ENCODE data around the gene ZNF324. TPM values are rescaled to one million over a fixed set of nuclear protein-coding genes. Genes with fewer than 3 reads are reported as not detected.

ZNF324 gene
- total RNA-seq, 1 experiment from 2014 or later = 18.2 TPM

- CTCF ChIA-PET = interaction anchor here (0.5 to 3.5 kb wide), 8 partner anchors 12 to 156 kb away, joined by 3 to 28 read pairs (median 6); partner anchors contain the start of genes CHMP2A, TRIM28, ZNF446 and ZNF497
- no TSS peak for BruUV-seq (replicated peaks)
- Mint-ChIP-seq H3K27me3 (ENCODE audit: unreplicated experiment) (no peaks in the 10 kb centered on the region), H3K9me3 (ENCODE audit: low read depth, unreplicated experiment) (no peaks in the 10 kb centered on the region), H3K27ac (ENCODE audit: unreplicated experiment) (peak overlapping the region; percentile 75), H3K36me3 (ENCODE audit: insufficient read depth, unreplicated experiment) (peaks cover 70% of the 10 kb centered on the region), H3K4me1 (ENCODE audit: low read depth, unreplicated experiment) (peaks cover 41% of the 10 kb centered on the region), H3K4me3 (ENCODE audit: low read depth, unreplicated experiment) (peak overlapping the region; percentile 88)
- intact Hi-C loops (cut with micrococcal nuclease; ENCODE audit: unreplicated experiment) = no loop called here
- TF ChIP-seq CTCF (IDR thresholded peaks at IDR 0.05; ENCODE audit: unreplicated experiment) = no peak
- peak; percentile 23 for DNase-seq
These were observed 51.6 kb downstream of the ZNF324 start for GRCh38 chr19:58518256-58519086.

GRCh38 chr19:58519087-58519354 lies 52.1 kb downstream of the ZNF324 start:
- TF ChIP-seq CTCF (IDR thresholded peaks at IDR 0.05; ENCODE audit: unreplicated experiment) = no peak
- Mint-ChIP-seq H3K4me3 (ENCODE audit: low read depth, unreplicated experiment) (peak overlapping the region; percentile 88), H3K4me1 (ENCODE audit: low read depth, unreplicated experiment) (peaks cover 36% of the 10 kb centered on the region), H3K9me3 (ENCODE audit: low read depth, unreplicated experiment) (no peaks in the 10 kb centered on the region), H3K27me3 (ENCODE audit: unreplicated experiment) (no peaks in the 10 kb centered on the region), H3K36me3 (ENCODE audit: insufficient read depth, unreplicated experiment) (peaks cover 65% of the 10 kb centered on the region), H3K27ac (ENCODE audit: unreplicated experiment) (peak overlapping the region; percentile 75)
- no TSS peak for BruUV-seq (replicated peaks)
- CTCF ChIA-PET = interaction anchor here (1.0 to 3.5 kb wide), 6 partner anchors 25 to 156 kb away, joined by 3 to 28 read pairs (median 6); partner anchors contain the start of genes CHMP2A, TRIM28, ZNF446 and ZNF497
- peak; percentile 81 for DNase-seq
- intact Hi-C loops (cut with micrococcal nuclease; ENCODE audit: unreplicated experiment) = no loop called here

GRCh38 chr19:58519355-58520256 lies 52.7 kb downstream of the ZNF324 start, which contains the start of gene ZBTB45:
ZBTB45 (minus strand) TSS chr19:58519810; CDS start chr19:58517673, 2,137 bp downstream.
- Mint-ChIP-seq H3K27ac (ENCODE audit: unreplicated experiment) (peak within 1 kb of the TSS; percentile 75), H3K4me3 (ENCODE audit: low read depth, unreplicated experiment) (peak within 1 kb of the TSS; percentile 88), H3K9me3 (ENCODE audit: low read depth, unreplicated experiment) (no peaks in the 10 kb centered on the region), H3K4me1 (ENCODE audit: low read depth, unreplicated experiment) (peaks cover 34% of the 10 kb centered on the region), H3K27me3 (ENCODE audit: unreplicated experiment) (no peaks in the 10 kb centered on the region), H3K36me3 (ENCODE audit: insufficient read depth, unreplicated experiment) (peaks cover 59% of the 10 kb centered on the region)
- intact Hi-C loops (cut with micrococcal nuclease; ENCODE audit: unreplicated experiment) = no loop called here
- peak; percentile 94 for DNase-seq
- TF ChIP-seq CTCF (IDR thresholded peaks at IDR 0.05; ENCODE audit: unreplicated experiment) = peak; percentile 75
- CTCF ChIA-PET = interaction anchor here (0.8 to 3.5 kb wide), 14 partner anchors 10 to 669 kb away, joined by 3 to 28 read pairs (median 6); partner anchors contain the start of genes CHMP2A, RPS5, TRIM28 and UBE2M
- TSS peak; percentile 23 for BruUV-seq (replicated peaks)

- DNase-seq = no peak
- Mint-ChIP-seq H3K36me3 (ENCODE audit: insufficient read depth, unreplicated experiment) (peaks cover 54% of the 10 kb centered on the region), H3K9me3 (ENCODE audit: low read depth, unreplicated experiment) (no peaks in the 10 kb centered on the region), H3K27me3 (ENCODE audit: unreplicated experiment) (no peaks in the 10 kb centered on the region), H3K4me1 (ENCODE audit: low read depth, unreplicated experiment) (peaks cover 33% of the 10 kb centered on the region), H3K27ac (ENCODE audit: unreplicated experiment) (peak overlapping the region; percentile 75), H3K4me3 (ENCODE audit: low read depth, unreplicated experiment) (peak overlapping the region; percentile 88)
- TSS peak; percentile 92 for BruUV-seq (replicated peaks)
- CTCF ChIA-PET = interaction anchor here (0.8 to 3.5 kb wide), 12 partner anchors 9 to 670 kb away, joined by 3 to 28 read pairs (median 6); partner anchors contain the start of genes CHMP2A, RPS5, TRIM28 and UBE2M
- intact Hi-C loops (cut with micrococcal nuclease; ENCODE audit: unreplicated experiment) = no loop called here
- no peak for TF ChIP-seq CTCF (IDR thresholded peaks at IDR 0.05; ENCODE audit: unreplicated experiment)
These were observed 53.3 kb downstream of the ZNF324 start for GRCh38 chr19:58520257-58520599.
